Transverse colon (tissue), 4 donors: ENCODE data around the gene GSC2. TPM values are rescaled to one million over a fixed set of nuclear protein-coding genes. Genes with fewer than 3 reads are reported as not detected.

Source experiments
- DNase-seq: peaks from one replicate; pipeline ENCODE4 v3.0.0-alpha.2; 2019
- H3K27ac ChIP-seq, 4 donors: fragments of 200-600 bp; sonication (generic); 2 replicates each; pipeline ENCODE4 v1.5.1; 2016 to 2018; ENCODE audit warnings: inconsistent platforms in 4 of 4
- H3K27me3 ChIP-seq: fragments of 200-600 bp; sonication (generic); 2 replicates; pipeline ENCODE4 v1.5.1; 2017; ENCODE audit warnings: inconsistent platforms
- H3K36me3 ChIP-seq, 4 donors: fragments of 200-600 bp; sonication (generic); 2 replicates each; pipeline ENCODE4 v1.5.1; 2017 to 2019; ENCODE audit warnings: inconsistent platforms in 4 of 4
- H3K4me1 ChIP-seq, 4 donors: fragments of 200-600 bp; sonication (generic); 2 replicates each; pipeline ENCODE4 v1.5.1; 2017 to 2020; ENCODE audit warnings: inconsistent platforms in 4 of 4
- H3K4me3 ChIP-seq, 4 donors: fragments of 200-600 bp; sonication (generic); 1 replicate in 1 of 4; 2 replicates in 3 of 4; pipeline versions ENCODE4 v1.5.1 to v1.6.1; 2017 to 2019; ENCODE audit warnings: inconsistent platforms in 4 of 4
- H3K9me3 ChIP-seq, 2 donors: fragments of 200-600 bp; sonication (generic); 2 replicates each; pipeline ENCODE4 v1.5.1; 2017 to 2019; ENCODE audit warnings: inconsistent platforms in 2 of 2
- CTCF ChIP-seq, 5 experiments: fragments of 200-600 bp in 3 of 5; fragments of 450-650 bp in 2 of 5; sonication (generic) in 3 of 5; IDR thresholded peaks; 1 replicate in 2 of 5; 2 replicates in 3 of 5; pipeline ENCODE4 v1.5.1; 2016 to 2017; ENCODE audit warnings: antibody characterized with exemption in 5 of 5, inconsistent platforms in 3 of 5, mild to moderate bottlenecking in 2 of 5, moderate library complexity in 1 of 5
- EP300 ChIP-seq: sonication (generic); formaldehyde crosslinking; IDR thresholded peaks from one replicate; pipeline ENCODE4 v1.6.1; 2017; ENCODE audit warnings: antibody characterized with exemption, low read depth
- POLR2A ChIP-seq: fragments of 450-650 bp; IDR thresholded peaks from one replicate; pipeline ENCODE4 v1.6.1; 2016; ENCODE audit warnings: antibody characterized with exemption, mild to moderate bottlenecking, moderate library complexity
- POLR2AphosphoS5 ChIP-seq, 3 donors: sonication (generic); formaldehyde crosslinking; IDR thresholded peaks; one replicate each; pipeline ENCODE4 v1.6.1; 2016; ENCODE audit warnings: antibody characterized with exemption in 3 of 3
- WGBS, 2 donors: methylation state at CpG; one replicate each; pipeline ENCODE4 v1.1.5; 2018; ENCODE audit warnings: low coverage in 1 of 2; 5-methylcytosine and 5-hydroxymethylcytosine counted together
- in situ Hi-C, 4 donors: fragments of 200-750 bp; cut with MboI; loops; one replicate each; pipeline versions ENCODE4 v1.15.0 to v1.15.1; 2017; ENCODE audit warnings: low sequenced_read_pairs in 3 of 4, low pct_ligation_motif_present in 1 of 4, low pct_unique_long_range_greater_than_20kb in 1 of 4
- intact Hi-C: fragments of 100-400 bp; cut with DNase I; formaldehyde crosslinking; loops from one replicate; pipeline ENCODE4 v1.15.1; 2023; ENCODE audit warnings: low total_unique reads
- total RNA-seq, 4 donors: library from RNA; depleted of rRNA; stranded (reverse); fragments of >200 nt; gene quantifications; one replicate each; pipeline ENCODE4 v1.1.0, GENCODE V29; 2016

The GSC2 gene
- total RNA-seq, 4 donors from 2014 or later = not detected

- TF ChIP-seq EP300 = no peak
- no peak for TF ChIP-seq POLR2A
- no peak for TF ChIP-seq POLR2AphosphoS5 (IDR thresholded peaks at IDR 0.05)
- no peak for TF ChIP-seq CTCF (IDR thresholded peaks at IDR 0.05)
- DNase-seq = no peak
- no peaks in the 10 kb centered on the region for H3K27me3 ChIP-seq
- peaks cover 8% of the 10 kb centered on the region in 4 donors for H3K4me1 ChIP-seq
- 97% methylated on average over 9 of the region's 9 CpGs; no CpG with 5 or more reads in 1 of the 2 donors for WGBS, 2 donors
- in situ Hi-C loops = loop anchor here in 1 of 4 donors (25.0 kb wide), 1 partner anchor 498 kb away; no protein-coding TSS in a partner anchor
- no peaks in the 10 kb centered on the region for H3K9me3 ChIP-seq
- H3K36me3 ChIP-seq = peaks cover 0 to 42% (median 18%) of the 10 kb centered on the region in 4 donors
- intact Hi-C loops = no loop called here
- no peak overlapping the region for H3K27ac ChIP-seq
- H3K4me3 ChIP-seq = no peak overlapping the region
These were observed 11.1 kb downstream of the GSC2 start for GRCh38 chr22:19139001-19139356.

GRCh38 chr22:19138217-19139000 lies 11.7 kb downstream of the GSC2 start:
- H3K4me1 ChIP-seq = peaks cover 2 to 4% (median 3%) of the 10 kb centered on the region in 4 donors
- H3K36me3 ChIP-seq = peaks cover 0 to 45% (median 21%) of the 10 kb centered on the region in 4 donors
- 90% methylated on average over 15 of the region's 15 CpGs; no CpG with 5 or more reads in 1 of the 2 donors for WGBS, 2 donors
- in situ Hi-C loops = loop anchor here in 1 of 4 donors (25.0 kb wide), 1 partner anchor 499 kb away; no protein-coding TSS in a partner anchor
- H3K9me3 ChIP-seq = no peaks in the 10 kb centered on the region
- intact Hi-C loops = no loop called here
- H3K4me3 ChIP-seq = no peak overlapping the region
- no peak for DNase-seq
- no peaks in the 10 kb centered on the region for H3K27me3 ChIP-seq
- no peak overlapping the region for H3K27ac ChIP-seq
- TF ChIP-seq EP300 = no peak
- no peak for TF ChIP-seq POLR2AphosphoS5 (IDR thresholded peaks at IDR 0.05)
- TF ChIP-seq POLR2A = no peak
- TF ChIP-seq CTCF (IDR thresholded peaks at IDR 0.05) = no peak

GRCh38 chr22:19137384-19138216 lies 12.5 kb downstream of the GSC2 start:
- WGBS, 2 donors = 95% methylated on average over 11 of the region's 11 CpGs; no CpG with 5 or more reads in 1 of the 2 donors
- TF ChIP-seq POLR2AphosphoS5 (IDR thresholded peaks at IDR 0.05) (no peak), POLR2A (no peak), CTCF (IDR thresholded peaks at IDR 0.05) (no peak), EP300 (no peak)
- Histone ChIP-seq H3K27ac (no peak overlapping the region), H3K36me3 (peaks cover 0 to 45% (median 21%) of the 10 kb centered on the region in 4 donors), H3K4me1 (no peaks in the 10 kb centered on the region), H3K27me3 (no peaks in the 10 kb centered on the region), H3K9me3 (no peaks in the 10 kb centered on the region), H3K4me3 (no peak overlapping the region)
- no peak for DNase-seq
- in situ Hi-C loops = loop anchor here in 1 of 4 donors (25.0 kb wide), 1 partner anchor 500 kb away; no protein-coding TSS in a partner anchor
- intact Hi-C loops = no loop called here

- no peak for TF ChIP-seq POLR2A
- peaks cover 0 to 41% (median 20%) of the 10 kb centered on the region in 4 donors for H3K36me3 ChIP-seq
- H3K9me3 ChIP-seq = no peaks in the 10 kb centered on the region
- DNase-seq = no peak
- no peak overlapping the region for H3K4me3 ChIP-seq
- intact Hi-C loops (no loop called here), in situ Hi-C loops (loop anchor here in 1 of 4 donors (25.0 kb wide), 1 partner anchor 500 kb away; no protein-coding TSS in a partner anchor)
- no peak overlapping the region for H3K27ac ChIP-seq
- H3K27me3 ChIP-seq = no peaks in the 10 kb centered on the region
- H3K4me1 ChIP-seq = no peaks in the 10 kb centered on the region
- 94% methylated on average over 10 of the region's 10 CpGs; no CpG with 5 or more reads in 1 of the 2 donors for WGBS, 2 donors
These were observed 13.2 kb downstream of the GSC2 start for GRCh38 chr22:19136915-19137314.
